ENCODE measurements around the gene DSG1. TPM values are rescaled to one million over a fixed set of nuclear protein-coding genes. Genes with fewer than 3 reads are reported as not detected.

The DSG1 gene
- total RNA-seq, 1 experiment from 2014 or later, result not detected

DNA sequence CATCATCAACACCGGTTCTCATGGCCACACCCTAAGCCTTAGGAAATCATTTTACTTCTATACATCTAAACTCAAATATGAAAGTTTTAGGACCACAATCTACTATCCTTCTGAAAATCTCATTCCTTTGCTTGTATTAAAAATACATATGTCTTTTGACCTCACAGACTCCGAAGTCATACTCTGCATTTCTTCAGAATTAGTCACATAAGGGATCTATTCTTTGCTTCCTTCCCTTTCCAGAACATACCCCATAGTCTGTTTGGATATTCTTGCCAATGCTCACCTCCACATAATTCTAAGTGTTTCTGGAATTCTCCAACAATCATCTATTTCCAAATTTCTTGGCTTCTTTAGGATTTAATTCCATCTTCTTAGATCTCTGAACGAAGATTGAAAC lies 14.2 kb upstream of the DSG1 start:
- H2BK5ac ChIP-seq (ENCODE audit: insufficient read length, low read length), result no peak overlapping the region
- no peaks in the 10 kb centered on the region for H3K79me2 ChIP-seq (ENCODE audit: insufficient read depth, low read length)
- no peak overlapping the region for H3K4me2 ChIP-seq (ENCODE audit: insufficient read depth, insufficient read length, low read length)
- no peak overlapping the region for H2BK12ac ChIP-seq (ENCODE audit: insufficient read length, low read depth, low read length)
- no peak overlapping the region for H3K18ac ChIP-seq (ENCODE audit: insufficient read length, low read depth, low read length)
- H3K36me3 Mint-ChIP-seq (ENCODE audit: insufficient read depth in 1 of 3, low read depth in 3 of 3), result no peaks in the 10 kb centered on the region
- no peak overlapping the region for H2BK20ac ChIP-seq (ENCODE audit: low read depth, low read length, poor library complexity, severe bottlenecking)
- H3K56ac ChIP-seq (ENCODE audit: insufficient read length, low read depth, low read length), result no peak overlapping the region
- H4K91ac ChIP-seq (ENCODE audit: insufficient read length, low read depth, low read length), result no peak overlapping the region
- no peaks in the 10 kb centered on the region for H3K23me2 ChIP-seq (ENCODE audit: insufficient read length, low read depth, low read length, poor library complexity, severe bottlenecking)
- no peak overlapping the region for H3K27ac Mint-ChIP-seq
- WGBS (ENCODE audit: extremely low coverage, insufficient read length, low lambda C conversion rate), result no CpG with 5 or more reads among the region's 3 CpGs
- DNase-seq, result no peak
- no peak overlapping the region for H4K5ac ChIP-seq (ENCODE audit: insufficient read length, low read depth, low read length)
- H3K9ac ChIP-seq (ENCODE audit: extremely low read depth, insufficient read length, low read length), result no peak overlapping the region
- H2AK5ac ChIP-seq (ENCODE audit: insufficient read length, low read length), result no peak overlapping the region
- H3T11ph ChIP-seq (ENCODE audit: low read length), result no peak overlapping the region
- H3K4me1 Mint-ChIP-seq, result peaks cover 22 to 23% of the 10 kb centered on the region in 2 experiments
- no peak overlapping the region for H3K27ac ChIP-seq (ENCODE audit: insufficient read length, low read depth, low read length)
- no peak overlapping the region for H3K4me3 Mint-ChIP-seq
- TF ChIP-seq, protein P1, sequence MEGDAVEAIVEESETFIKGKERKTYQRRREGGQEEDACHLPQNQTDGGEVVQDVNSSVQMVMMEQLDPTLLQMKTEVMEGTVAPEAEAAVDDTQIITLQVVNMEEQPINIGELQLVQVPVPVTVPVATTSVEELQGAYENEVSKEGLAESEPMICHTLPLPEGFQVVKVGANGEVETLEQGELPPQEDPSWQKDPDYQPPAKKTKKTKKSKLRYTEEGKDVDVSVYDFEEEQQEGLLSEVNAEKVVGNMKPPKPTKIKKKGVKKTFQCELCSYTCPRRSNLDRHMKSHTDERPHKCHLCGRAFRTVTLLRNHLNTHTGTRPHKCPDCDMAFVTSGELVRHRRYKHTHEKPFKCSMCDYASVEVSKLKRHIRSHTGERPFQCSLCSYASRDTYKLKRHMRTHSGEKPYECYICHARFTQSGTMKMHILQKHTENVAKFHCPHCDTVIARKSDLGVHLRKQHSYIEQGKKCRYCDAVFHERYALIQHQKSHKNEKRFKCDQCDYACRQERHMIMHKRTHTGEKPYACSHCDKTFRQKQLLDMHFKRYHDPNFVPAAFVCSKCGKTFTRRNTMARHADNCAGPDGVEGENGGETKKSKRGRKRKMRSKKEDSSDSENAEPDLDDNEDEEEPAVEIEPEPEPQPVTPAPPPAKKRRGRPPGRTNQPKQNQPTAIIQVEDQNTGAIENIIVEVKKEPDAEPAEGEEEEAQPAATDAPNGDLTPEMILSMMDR (conservative IDR thresholded peaks at IDR 0.05), result no peak
- H3K4ac ChIP-seq (ENCODE audit: low read depth, low read length), result no peak overlapping the region
- no peaks in the 10 kb centered on the region for H3K9me3 Mint-ChIP-seq
- H4K20me1 ChIP-seq (ENCODE audit: control insufficient read depth, insufficient read depth, insufficient read length), result no peaks in the 10 kb centered on the region
- no peaks in the 10 kb centered on the region for H3K9me3 ChIP-seq (ENCODE audit: control insufficient read depth, low read depth, low read length)
- H3K23ac ChIP-seq (ENCODE audit: insufficient read length, low read depth, low read length), result no peak overlapping the region
- no peaks in the 10 kb centered on the region for H3K27me3 ChIP-seq (ENCODE audit: insufficient read depth, low read length)
- H2AFZ ChIP-seq (ENCODE audit: low read length), result no peak overlapping the region
- peaks cover 8% of the 10 kb centered on the region; the same call in 1 of the 2 replicates for H3K4me1 ChIP-seq (ENCODE audit: insufficient read depth, low read length)
- no peaks in the 10 kb centered on the region for H3K79me1 ChIP-seq (ENCODE audit: insufficient read depth, low read depth, low read length, poor library complexity, severe bottlenecking)
- no peak overlapping the region for H2BK15ac ChIP-seq (ENCODE audit: low read depth, low read length)
- no peak overlapping the region for H2BK120ac ChIP-seq (ENCODE audit: low read depth, low read length, poor library complexity, severe bottlenecking)
- no peaks in the 10 kb centered on the region for H3K27me3 Mint-ChIP-seq (ENCODE audit: low read depth)
- no peak overlapping the region for H4K8ac ChIP-seq (replicated peaks; ENCODE audit: insufficient read length, low read depth, low read length)
- H3K14ac ChIP-seq (ENCODE audit: insufficient read depth, low read length), result no peak overlapping the region

All from H9 (cell line).